ENCODE data around the gene AQP6.

AQP6 gene, protein sequence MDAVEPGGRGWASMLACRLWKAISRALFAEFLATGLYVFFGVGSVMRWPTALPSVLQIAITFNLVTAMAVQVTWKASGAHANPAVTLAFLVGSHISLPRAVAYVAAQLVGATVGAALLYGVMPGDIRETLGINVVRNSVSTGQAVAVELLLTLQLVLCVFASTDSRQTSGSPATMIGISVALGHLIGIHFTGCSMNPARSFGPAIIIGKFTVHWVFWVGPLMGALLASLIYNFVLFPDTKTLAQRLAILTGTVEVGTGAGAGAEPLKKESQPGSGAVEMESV

DNA sequence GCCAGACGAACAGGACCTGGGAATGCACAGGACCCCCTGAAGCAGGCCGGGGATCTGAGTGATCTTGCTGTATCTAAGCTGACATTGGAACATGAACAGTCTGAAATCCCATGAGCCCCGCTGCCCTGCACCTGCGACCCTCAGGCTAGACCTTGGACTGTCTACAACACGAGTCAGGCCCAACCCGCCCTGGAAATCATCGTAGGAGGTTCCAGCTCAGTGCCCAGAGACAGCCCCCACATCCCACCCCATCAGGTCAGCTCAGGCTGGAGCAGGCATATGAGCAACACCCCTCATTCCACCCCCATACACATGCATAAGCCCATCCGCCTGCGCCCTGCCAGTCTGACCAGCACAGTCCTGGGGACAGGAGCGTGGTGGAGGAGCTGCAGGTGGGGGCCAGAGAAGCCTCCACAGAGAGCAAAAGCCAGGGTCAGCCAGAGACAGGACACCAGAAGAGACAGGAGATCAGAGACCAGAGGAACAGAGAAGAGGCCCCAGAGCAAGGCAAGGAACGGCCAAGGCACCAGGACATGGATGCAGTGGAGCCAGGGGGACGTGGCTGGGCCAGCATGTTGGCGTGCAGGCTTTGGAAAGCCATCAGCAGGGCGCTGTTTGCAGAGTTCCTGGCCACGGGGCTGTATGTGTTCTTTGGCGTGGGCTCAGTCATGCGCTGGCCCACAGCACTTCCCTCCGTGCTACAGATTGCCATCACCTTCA, at the start of gene AQP6:
Gene AQP6 (plus strand): TSS at position 307 of the 720 bp plus-strand sequence. CDS start 227 bp downstream, at position 534.
- TF ChIP-seq, protein P1, sequence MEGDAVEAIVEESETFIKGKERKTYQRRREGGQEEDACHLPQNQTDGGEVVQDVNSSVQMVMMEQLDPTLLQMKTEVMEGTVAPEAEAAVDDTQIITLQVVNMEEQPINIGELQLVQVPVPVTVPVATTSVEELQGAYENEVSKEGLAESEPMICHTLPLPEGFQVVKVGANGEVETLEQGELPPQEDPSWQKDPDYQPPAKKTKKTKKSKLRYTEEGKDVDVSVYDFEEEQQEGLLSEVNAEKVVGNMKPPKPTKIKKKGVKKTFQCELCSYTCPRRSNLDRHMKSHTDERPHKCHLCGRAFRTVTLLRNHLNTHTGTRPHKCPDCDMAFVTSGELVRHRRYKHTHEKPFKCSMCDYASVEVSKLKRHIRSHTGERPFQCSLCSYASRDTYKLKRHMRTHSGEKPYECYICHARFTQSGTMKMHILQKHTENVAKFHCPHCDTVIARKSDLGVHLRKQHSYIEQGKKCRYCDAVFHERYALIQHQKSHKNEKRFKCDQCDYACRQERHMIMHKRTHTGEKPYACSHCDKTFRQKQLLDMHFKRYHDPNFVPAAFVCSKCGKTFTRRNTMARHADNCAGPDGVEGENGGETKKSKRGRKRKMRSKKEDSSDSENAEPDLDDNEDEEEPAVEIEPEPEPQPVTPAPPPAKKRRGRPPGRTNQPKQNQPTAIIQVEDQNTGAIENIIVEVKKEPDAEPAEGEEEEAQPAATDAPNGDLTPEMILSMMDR (IDR thresholded peaks at IDR 0.05; ENCODE audit: control extremely low read depth, extremely low read depth, low read depth, missing control alignments): no peak
- DNase-seq (ENCODE audit: extremely low spot score): no peak
- ChIA-PET CTCF (interaction anchor here (1.0 to 11.6 kb wide), 5 partner anchors 44 to 97 kb away, joined by 3 to 125 read pairs (median 4); no protein-coding TSS in a partner anchor), POLR2A (no interaction called here)

DNA sequence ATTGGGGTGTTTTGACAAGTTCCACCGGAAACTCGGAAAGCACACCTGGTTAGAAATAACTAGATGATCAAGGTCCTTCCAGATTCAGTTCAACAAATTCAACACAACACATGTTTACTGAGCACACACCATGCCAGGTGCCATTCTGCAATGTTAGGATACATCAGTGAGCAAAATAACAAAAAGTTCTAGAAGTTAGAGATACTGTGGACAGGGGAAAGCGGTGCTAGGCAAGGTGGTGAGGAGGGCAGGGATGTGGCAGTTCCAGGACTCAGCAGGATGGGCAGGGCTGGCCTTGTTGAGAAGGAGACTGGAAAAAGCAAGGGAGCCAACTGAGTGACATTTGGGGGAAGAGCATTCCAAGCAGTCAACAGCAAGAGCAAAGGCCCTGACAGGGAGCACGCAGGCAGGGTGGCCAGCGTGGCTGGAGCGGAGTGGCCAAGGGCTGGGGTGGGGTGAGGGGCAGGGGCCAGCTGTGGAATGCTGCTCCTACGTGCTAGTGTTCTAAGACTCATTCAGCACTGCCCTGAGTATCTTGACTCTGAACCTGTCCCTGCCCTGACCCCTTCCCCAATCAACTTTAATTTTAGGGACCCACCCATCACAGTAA, 49.6 kb upstream of the AQP6 start:
- no peak for DNase-seq (ENCODE audit: extremely low spot score)
- ChIA-PET POLR2A (no interaction called here), CTCF (interaction anchor here (1.0 kb wide), 1 partner anchor 23 kb away, joined by 3 read pairs; no protein-coding TSS in a partner anchor)

DNA sequence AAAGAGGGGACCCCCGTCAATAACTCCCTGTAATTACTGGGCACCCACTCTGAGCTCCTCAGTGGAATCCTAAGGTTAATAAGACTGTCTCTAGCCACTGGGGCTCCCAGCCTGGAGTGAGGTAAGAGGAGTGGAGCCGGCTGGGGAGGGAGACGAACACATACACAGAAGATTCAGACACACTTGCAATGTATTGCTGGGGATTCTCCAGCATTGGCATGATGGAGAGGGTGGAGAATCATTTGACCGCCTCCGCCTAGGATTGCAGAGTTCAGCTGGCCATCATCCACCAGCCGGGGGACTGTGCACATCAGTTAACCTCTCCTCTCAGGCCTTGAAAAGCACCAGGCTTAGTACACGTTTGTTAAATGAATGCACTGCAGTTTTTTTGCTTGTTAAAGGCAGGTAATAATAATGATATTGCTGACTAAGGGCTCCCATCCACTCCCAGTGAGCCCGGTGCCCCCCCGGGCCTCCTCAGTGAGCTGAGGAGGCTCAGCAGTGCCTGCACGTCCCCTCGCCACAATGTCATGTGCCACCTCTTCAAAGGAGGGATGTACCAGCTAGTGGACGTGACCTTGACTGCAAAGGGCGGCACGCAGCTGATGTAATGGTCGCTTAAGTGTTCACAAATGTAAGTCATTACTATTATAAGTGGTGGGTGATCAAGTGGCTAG, 48.7 kb upstream of the AQP6 start:
- ChIA-PET CTCF (interaction anchor here (1.0 to 2.5 kb wide), 2 partner anchors 22 to 43 kb away, joined by 3 to 7 read pairs; no protein-coding TSS in a partner anchor), POLR2A (no interaction called here)
- no peak for DNase-seq (ENCODE audit: extremely low spot score)
- TF ChIP-seq, protein P1 (IDR thresholded peaks at IDR 0.05; ENCODE audit: control extremely low read depth, extremely low read depth, low read depth, missing control alignments): no peak

More for the DNA sequence above, 49.6 kb upstream of the AQP6 start:
- TF ChIP-seq, protein P1 (IDR thresholded peaks at IDR 0.05; ENCODE audit: control extremely low read depth, extremely low read depth, low read depth, missing control alignments): no peak

DNA sequence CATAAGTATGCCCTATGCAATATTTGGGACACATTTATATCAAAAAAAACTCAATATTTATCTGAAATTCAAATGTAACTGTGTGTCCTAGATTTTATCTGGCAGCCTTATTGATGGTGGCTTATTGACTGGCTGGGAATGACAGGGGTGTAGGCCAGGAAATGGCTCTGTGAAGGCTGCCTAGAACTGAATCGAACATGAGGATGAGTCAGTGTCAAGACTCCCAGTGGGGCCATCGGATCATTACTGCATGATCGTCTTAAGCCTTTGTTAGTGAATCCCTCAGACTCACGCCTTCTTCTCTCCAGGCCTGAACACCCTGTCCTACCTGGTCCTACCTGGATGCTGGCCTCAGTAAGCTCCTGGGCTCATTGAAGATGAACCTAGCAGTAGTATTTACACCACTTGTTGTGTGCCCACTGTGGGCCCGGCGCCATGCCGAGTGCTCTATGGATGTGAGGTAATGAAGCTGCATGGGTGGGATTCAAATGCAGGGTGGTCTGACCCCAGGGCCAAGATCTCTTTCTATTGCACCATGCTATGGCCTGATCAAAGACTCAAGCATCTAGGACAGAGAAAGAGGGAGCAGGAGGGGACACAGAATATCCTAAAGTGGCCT, 48.0 kb upstream of the AQP6 start:
- TF ChIP-seq, protein P1 (IDR thresholded peaks at IDR 0.05; ENCODE audit: control extremely low read depth, extremely low read depth, low read depth, missing control alignments): no peak
- DNase-seq (ENCODE audit: extremely low spot score): no peak
- CTCF ChIA-PET: interaction anchor here (2.5 kb wide), 1 partner anchor 42 kb away, joined by 7 read pairs; no protein-coding TSS in a partner anchor
- POLR2A ChIA-PET: no interaction called here

DNA sequence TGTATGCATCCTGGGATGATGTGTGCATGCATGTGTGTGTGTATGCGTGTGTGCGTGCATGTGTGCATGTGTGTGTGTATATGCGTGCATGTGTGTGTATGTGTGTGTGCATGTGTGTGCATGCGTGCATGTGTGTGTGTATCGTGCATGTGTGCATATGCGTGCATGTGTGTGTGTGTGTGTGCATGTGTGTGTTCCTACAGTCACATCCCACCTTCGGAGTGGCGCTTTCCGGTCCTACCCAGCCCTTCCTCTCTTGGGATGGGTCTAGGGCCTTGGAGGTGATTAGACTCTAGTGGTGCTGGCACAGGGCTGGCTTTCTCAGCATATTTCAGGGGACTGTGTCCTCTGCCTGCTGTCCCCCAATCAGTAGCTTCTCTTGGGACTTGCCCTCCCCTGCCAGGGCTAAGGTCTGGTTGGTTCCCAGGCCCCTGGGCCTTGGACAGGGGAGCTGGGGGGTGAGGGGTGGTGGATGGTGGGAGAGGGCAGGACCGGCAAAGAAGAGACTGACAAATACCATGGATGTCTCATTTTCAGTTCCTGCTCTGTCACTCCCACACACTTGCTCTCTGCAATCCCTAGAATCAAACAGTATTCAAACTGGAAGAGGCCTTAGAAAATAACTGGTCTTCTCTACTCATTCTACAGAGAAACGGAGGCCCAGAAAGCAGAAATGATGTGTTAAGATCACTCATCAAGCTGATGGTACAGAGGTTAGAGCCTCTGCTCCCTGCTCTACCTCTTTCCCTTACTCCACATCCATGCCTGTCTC, 47.1 kb upstream of the AQP6 start:
- POLR2A ChIA-PET: no interaction called here
- no peak for DNase-seq (ENCODE audit: extremely low spot score)
- TF ChIP-seq, protein P1 (IDR thresholded peaks at IDR 0.05; ENCODE audit: control extremely low read depth, extremely low read depth, low read depth, missing control alignments): no peak
- CTCF ChIA-PET: interaction anchor here (2.5 to 10.0 kb wide), 2 partner anchors 21 to 41 kb away, joined by 7 to 65 read pairs; no protein-coding TSS in a partner anchor
